Muscle layer of duodenum (tissue), 2 donors: Measurements from ENCODE around the gene PLET1.
"Not testable (repeated sequence)": the region's sequence is repeated elsewhere in the genome, so short reads cannot be mapped to it uniquely, and the experiment has no call there.

Experiments
- H3K27ac ChIP-seq: one replicate; pipeline ENCODE4 v1.7.0; 2013; ENCODE audit warnings: mild to moderate bottlenecking, low read length
- H3K27me3 ChIP-seq: one replicate; pipeline ENCODE4 v1.7.0; 2013; ENCODE audit warnings: low read depth, mild to moderate bottlenecking, control low read depth, low read length
- H3K36me3 ChIP-seq, 2 donors: one replicate each; pipeline ENCODE4 v1.7.0; 2013; ENCODE audit warnings: low read length in 2 of 2, control low read depth in 1 of 2, mild to moderate bottlenecking in 1 of 2; ENCODE audit not compliant: insufficient read depth in 2 of 2, control insufficient read depth in 1 of 2
- H3K4me1 ChIP-seq, 2 donors: one replicate each; pipeline ENCODE4 v1.7.0; 2013; ENCODE audit warnings: low read length in 2 of 2, mild to moderate bottlenecking in 2 of 2, control low read depth in 1 of 2, moderate library complexity in 1 of 2; ENCODE audit not compliant: insufficient read depth in 2 of 2, control insufficient read depth in 1 of 2
- H3K4me3 ChIP-seq, 2 donors: one replicate each; pipeline ENCODE4 v1.7.0; 2013; ENCODE audit warnings: low read length in 2 of 2, low read depth in 1 of 2, mild to moderate bottlenecking in 1 of 2
- H3K9me3 ChIP-seq, 2 donors: one replicate each; pipeline ENCODE4 v1.7.0; 2013; ENCODE audit warnings: low read length in 2 of 2, control low read depth in 1 of 2, mild to moderate bottlenecking in 1 of 2; ENCODE audit not compliant: control insufficient read depth in 1 of 2
- donor health status: healthy.

PLET1 gene

DNA sequence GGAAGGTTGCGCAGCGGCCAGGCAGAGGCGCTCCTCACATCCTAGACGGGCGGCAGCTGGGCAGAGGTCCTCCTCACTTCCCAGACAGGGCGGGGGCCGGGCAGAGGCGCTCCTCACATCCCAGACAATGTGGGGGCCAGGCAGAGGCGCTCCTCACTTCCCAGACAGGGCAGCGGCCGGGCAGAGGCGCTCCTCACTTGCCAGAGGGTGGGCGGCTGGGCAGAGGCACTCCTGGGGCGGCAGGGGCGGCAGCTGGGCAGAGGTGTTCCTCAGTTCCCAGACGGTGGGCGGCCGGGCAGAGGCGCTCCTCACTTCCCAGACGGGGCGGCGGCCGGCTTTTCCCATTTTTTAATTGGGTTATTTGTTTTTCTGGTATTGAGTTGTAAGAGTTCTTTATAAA is 54.6 kb downstream of the PLET1 start:
- Histone ChIP-seq H3K27ac (no peak overlapping the region), H3K36me3 (no peaks in the 10 kb centered on the region), H3K4me3 (no peak overlapping the region), H3K27me3 (no peaks in the 10 kb centered on the region), H3K4me1 (no peaks in the 10 kb centered on the region), H3K9me3 (no peaks in the 10 kb centered on the region)

DNA sequence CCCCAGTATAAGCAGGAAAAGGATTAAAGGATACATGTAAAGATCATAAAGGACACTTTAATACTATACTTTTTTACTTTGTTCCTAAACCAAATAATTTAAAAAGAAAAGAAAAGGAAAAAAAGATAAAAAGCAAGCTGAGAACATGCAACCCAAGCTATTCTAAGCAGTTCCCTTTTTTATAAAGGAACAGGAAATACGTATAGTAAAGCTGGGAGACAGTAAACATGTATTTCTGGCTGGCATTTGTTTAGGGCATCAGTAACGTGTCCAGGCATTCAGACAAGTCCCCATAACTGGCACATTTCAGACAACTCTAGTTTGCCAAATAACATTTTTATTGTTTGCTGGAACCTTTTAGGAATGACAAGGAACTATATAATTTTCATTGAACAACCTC is 60.4 kb downstream of the PLET1 start:
- Histone ChIP-seq H3K4me1 (no peaks in the 10 kb centered on the region), H3K36me3 (no peaks in the 10 kb centered on the region), H3K27me3 (no peaks in the 10 kb centered on the region), H3K9me3 (no peaks in the 10 kb centered on the region), H3K4me3 (no peak overlapping the region), H3K27ac (no peak overlapping the region)

- not testable (repeated sequence) for H3K36me3 ChIP-seq, H3K27me3 ChIP-seq, H3K4me1 ChIP-seq, H3K4me3 ChIP-seq, H3K27ac ChIP-seq, H3K9me3 ChIP-seq
Observed at GRCh38 chr11:112199101-112199500, 61.6 kb downstream of the PLET1 start.
